Activated CD8-positive, alpha-beta T cell treated with anti-CD3 and anti-CD28 coated beads for 36 hours (primary cell): Measurements from ENCODE around the gene CTDSPL2. TPM values are rescaled to one million over a fixed set of nuclear protein-coding genes. Genes with fewer than 3 reads are reported as not detected.

Experiments
- ATAC-seq: fragments of 200-7000 bp; cut with Tn5 transposase; one replicate; pipeline ENCODE4 v1.10.0; 2021; ENCODE audit warnings: mild to moderate bottlenecking, moderate library complexity
- CTCF ChIA-PET: fragments of 350-600 bp; sonication (Branson Sonifier 250); formaldehyde crosslinking; loops from one replicate; lab custom pipeline; 2021; ENCODE audit warnings: antibody characterized with exemption; lab: Charles Lee
- POLR2A ChIA-PET: fragments of 350-600 bp; sonication (Branson Sonifier 250); formaldehyde crosslinking; loops from one replicate; lab custom pipeline; 2021; ENCODE audit warnings: antibody characterized with exemption; lab: Charles Lee
- DNase-seq: peaks from one replicate; pipeline ENCODE4 v3.0.0-alpha.2; 2020
- H3K27ac Mint-ChIP-seq: one replicate; pipeline ENCODE4 v1.8.0; 2021; ENCODE audit warnings: mild to moderate bottlenecking, mixed read lengths
- H3K27me3 Mint-ChIP-seq: one replicate; pipeline ENCODE4 v1.8.0; 2021; ENCODE audit warnings: mixed read lengths
- H3K36me3 Mint-ChIP-seq: one replicate; pipeline ENCODE4 v1.8.0; 2021; ENCODE audit warnings: low read depth, mixed read lengths
- H3K4me1 Mint-ChIP-seq: one replicate; pipeline ENCODE4 v1.8.0; 2021; ENCODE audit warnings: low read depth, mixed read lengths
- H3K4me3 Mint-ChIP-seq: one replicate; pipeline ENCODE4 v1.8.0; 2021; ENCODE audit warnings: mild to moderate bottlenecking, moderate library complexity, mixed read lengths
- H3K9me3 Mint-ChIP-seq: one replicate; pipeline ENCODE4 v1.8.0; 2021; ENCODE audit warnings: mixed read lengths
- CTCF ChIP-seq: fragments of 200-600 bp; IDR thresholded peaks from one replicate; pipeline ENCODE4 v1.8.0; 2022; ENCODE audit warnings: antibody characterized with exemption, mild to moderate bottlenecking
- intact Hi-C: fragments of 100-400 bp; cut with micrococcal nuclease; formaldehyde crosslinking; loops from one replicate; pipeline ENCODE4 v1.10.0; 2022
- total RNA-seq, 2 experiments: library from RNA; stranded (reverse); gene quantifications; one replicate each; pipeline ENCODE4 v1.2.3, GENCODE V29; 2021

The CTDSPL2 gene
- total RNA-seq, 2 experiments from 2014 or later = 74.3 to 75.1 TPM

DNA sequence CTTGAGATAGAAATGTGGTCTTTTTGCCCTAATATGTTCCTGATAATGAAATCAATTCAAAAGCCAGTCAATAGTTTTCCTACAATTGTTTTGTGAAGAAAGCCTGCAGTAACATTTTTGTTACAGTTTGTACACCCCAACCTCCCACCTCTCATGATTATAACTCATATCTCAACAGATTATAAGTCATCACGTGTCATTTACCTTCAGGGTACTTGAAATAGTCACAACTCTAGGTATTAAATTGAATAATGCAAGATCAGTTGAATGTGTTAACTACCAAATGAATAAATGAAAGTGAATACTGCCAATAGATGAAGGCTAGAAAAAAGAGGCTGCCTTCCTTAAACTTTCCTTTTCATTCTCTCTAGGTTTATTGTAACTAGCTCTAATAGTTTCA lies 32.9 kb upstream of the CTDSPL2 start:
- Mint-ChIP-seq H3K4me1 (peaks cover 5% of the 10 kb centered on the region), H3K9me3 (no peaks in the 10 kb centered on the region), H3K36me3 (no peaks in the 10 kb centered on the region), H3K4me3 (no peak overlapping the region), H3K27ac (peak overlapping the region; percentile 2), H3K27me3 (no peaks in the 10 kb centered on the region)
- DNase-seq = no peak
- POLR2A ChIA-PET = interaction anchor here (0.9 kb wide), 1 partner anchor 33 kb away, joined by 3 read pairs; the partner anchor contains the start of gene CTDSPL2
- intact Hi-C loops = no loop called here
- TF ChIP-seq CTCF = no peak
- CTCF ChIA-PET = no interaction called here
- no peak for ATAC-seq

GRCh38 chr15:44397869-44398268 lies 29.6 kb upstream of the CTDSPL2 start:
- H3K4me1 Mint-ChIP-seq = peaks cover 5% of the 10 kb centered on the region
- TF ChIP-seq CTCF = no peak
- ChIA-PET POLR2A (interaction anchor here (1.0 to 1.1 kb wide), 2 partner anchors 28 to 538 kb away, joined by 3 to 5 read pairs; no protein-coding TSS in a partner anchor), CTCF (no interaction called here)
- ATAC-seq (no peak), DNase-seq (no peak)
- no peaks in the 10 kb centered on the region for H3K36me3 Mint-ChIP-seq
- no peaks in the 10 kb centered on the region for H3K27me3 Mint-ChIP-seq
- intact Hi-C loops = no loop called here
- no peak overlapping the region for H3K27ac Mint-ChIP-seq
- H3K4me3 Mint-ChIP-seq = no peak overlapping the region
- H3K9me3 Mint-ChIP-seq = no peaks in the 10 kb centered on the region

DNA sequence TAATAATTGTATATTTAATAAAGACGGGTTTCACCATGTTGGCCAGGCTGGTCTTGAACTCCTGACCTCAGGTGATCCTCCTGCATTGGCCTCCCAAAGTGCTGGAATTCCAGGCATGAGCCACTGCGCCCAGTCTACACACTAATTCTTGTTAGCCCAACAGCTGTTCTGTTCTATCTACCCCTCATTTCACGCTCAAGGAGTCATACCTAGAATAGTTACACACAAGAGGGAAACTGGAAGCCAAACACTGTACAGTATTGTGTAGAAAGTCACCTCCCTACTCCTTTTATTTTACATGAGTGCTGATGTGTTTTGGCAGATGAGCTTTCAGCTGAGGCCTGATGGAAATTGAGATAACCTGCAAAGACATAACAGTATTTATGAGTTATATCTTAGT lies 13.4 kb upstream of the CTDSPL2 start:
- peaks cover 4% of the 10 kb centered on the region for H3K36me3 Mint-ChIP-seq
- no peak overlapping the region for H3K27ac Mint-ChIP-seq
- no peaks in the 10 kb centered on the region for H3K27me3 Mint-ChIP-seq
- H3K4me3 Mint-ChIP-seq = no peak overlapping the region
- CTCF ChIA-PET = interaction anchor here (1.3 kb wide), 1 partner anchor 11 kb away, joined by 3 read pairs; no protein-coding TSS in a partner anchor
- ATAC-seq (peak; percentile 60), DNase-seq (no peak)
- TF ChIP-seq CTCF = no peak
- intact Hi-C loops = no loop called here
- H3K4me1 Mint-ChIP-seq = no peaks in the 10 kb centered on the region
- POLR2A ChIA-PET = interaction anchor here (0.6 kb wide), 1 partner anchor 217 kb away, joined by 3 read pairs; no protein-coding TSS in a partner anchor
- H3K9me3 Mint-ChIP-seq = peaks cover 5% of the 10 kb centered on the region

- CTCF ChIA-PET = interaction anchor here (0.6 to 2.2 kb wide), 18 partner anchors 10 to 141 kb away, joined by 3 to 16 read pairs (median 3); partner anchors contain the start of gene EIF3J
- Mint-ChIP-seq H3K27me3 (no peaks in the 10 kb centered on the region), H3K4me1 (peaks cover 33% of the 10 kb centered on the region)
These were observed 611 bp downstream of the CTDSPL2 start for GRCh38 chr15:44427756-44428724.

More at GRCh38 chr15:44427756-44428724, 611 bp downstream of the CTDSPL2 start:
- H3K27ac Mint-ChIP-seq = peak overlapping the region; percentile 98
- no peaks in the 10 kb centered on the region for H3K9me3 Mint-ChIP-seq
- POLR2A ChIA-PET = interaction anchor here (0.6 to 3.4 kb wide), 14 partner anchors 10 to 1100 kb away, joined by 3 to 14 read pairs (median 4); partner anchors contain the start of gene EIF3J
- H3K36me3 Mint-ChIP-seq = peaks cover 28% of the 10 kb centered on the region
- intact Hi-C loops = loop anchor here (5.0 to 10.0 kb wide), 3 partner anchors 57 to 123 kb away; partner anchors contain the start of gene EIF3J
- ATAC-seq (no peak), DNase-seq (no peak)
- no peak for TF ChIP-seq CTCF
- peak overlapping the region; percentile 94 for H3K4me3 Mint-ChIP-seq
